Measurements from ENCODE around the gene FAM98B. TPM values are rescaled to one million over a fixed set of nuclear protein-coding genes. Genes with fewer than 3 reads are reported as not detected.

Gene FAM98B
- total and polyA plus RNA-seq, 9 of the 15 experiments (the other 6 are each of a cell fraction or from before 2014, with no cell fraction given): 3.1 to 42.0 (median 9.4) TPM

GRCh38 chr15:38411902-38412301, 42.0 kb upstream of the FAM98B start:
- Histone ChIP-seq H2AFZ (ENCODE audit: low read depth, low read length) (no peak overlapping the region), H3K9me1 (ENCODE audit: control insufficient read depth, insufficient read depth, low read length) (no peaks in the 10 kb centered on the region), H3K9ac (ENCODE audit: insufficient read depth in 1 of 2, low read depth in 2 of 2, low read length in 2 of 2) (no peak overlapping the region), H3K27ac (ENCODE audit: extremely low read depth, low read depth, low read length) (no peak overlapping the region), H3K79me2 (ENCODE audit: control insufficient read depth, insufficient read depth, low read length) (no peaks in the 10 kb centered on the region), H3K36me3 (ENCODE audit: control insufficient read depth, insufficient read depth, low read length) (no peaks in the 10 kb centered on the region), H3K27me3 (ENCODE audit: control insufficient read depth in 2 of 2, insufficient read depth in 2 of 2, low read length in 2 of 2) (peaks cover 7 to 11% of the 10 kb centered on the region in 2 experiments; a peak in 4 of 5 replicates), H3K9me3 (replicated peaks; ENCODE audit: control insufficient read depth, insufficient read depth, low read depth, low read length) (no peaks in the 10 kb centered on the region), H3K4me3 (no peak overlapping the region), H3K4me2 (ENCODE audit: insufficient read depth, low read length) (no peak overlapping the region), H4K20me1 (replicated peaks; ENCODE audit: control insufficient read depth, insufficient read depth, low read length) (no peaks in the 10 kb centered on the region), H3K4me1 (replicated peaks in 1 of 2; ENCODE audit: control insufficient read depth in 2 of 2, insufficient read depth in 2 of 2, low read length in 2 of 2) (no peaks in the 10 kb centered on the region)
- intact Hi-C loops (cut with micrococcal nuclease): no loop called here
- in situ Hi-C loops (cut with MboI): no loop called here
- CTCF ChIA-PET (ENCODE audit: low intra/inter-chr PET ratio): no interaction called here
- POLR2A ChIA-PET: interaction anchor here (0.6 to 0.9 kb wide), 2 partner anchors 100 to 292 kb away, joined by 3 read pairs; no protein-coding TSS in a partner anchor
- WGBS (ENCODE audit: insufficient coverage, low coverage, missing lambda C conversion rate): 0% methylated on average over 3 of the region's 3 CpGs
- ATAC-seq (no peak), FAIRE-seq (no peak), DNase-seq (ENCODE audit: extremely low read depth in 1 of 4, low spot score in 3 of 4) (no peak)
- BruUV-seq (replicated peaks): no TSS peak
- TF ChIP-seq HDAC8 (tag; IDR thresholded peaks at IDR 0.05) (no peak), RBM17 (IDR thresholded peaks at IDR 0.05; ENCODE audit: borderline replicate concordance, low read depth, low read length) (no peak), ATF6 (CRISPR knock-in tag; IDR thresholded peaks at IDR 0.05) (no peak), ETS2 (tag; IDR thresholded peaks at IDR 0.05; ENCODE audit: borderline replicate concordance, poor library complexity, severe bottlenecking) (no peak), RREB1 (CRISPR knock-in tag; IDR thresholded peaks at IDR 0.05) (no peak), PRMT5 (CRISPR knock-in tag; IDR thresholded peaks at IDR 0.05) (no peak), E2F5 (CRISPR knock-in tag; IDR thresholded peaks at IDR 0.05) (no peak), ZSCAN32 (CRISPR knock-in tag; IDR thresholded peaks at IDR 0.05) (no peak), GATAD2A (IDR thresholded peaks at IDR 0.05) (no peak), ZNF79 (CRISPR knock-in tag; IDR thresholded peaks at IDR 0.05; ENCODE audit: low read depth) (no peak), BDP1 (IDR thresholded peaks at IDR 0.05; ENCODE audit: insufficient read depth, insufficient read length) (no peak), ESRRA (IDR thresholded peaks at IDR 0.05; ENCODE audit: borderline replicate concordance, low read depth) (no peak), ZNF280A (IDR thresholded peaks at IDR 0.05; ENCODE audit: low read depth, partially characterized antibody) (no peak)
